ENCODE measurements around the gene SPEG.

DNA sequence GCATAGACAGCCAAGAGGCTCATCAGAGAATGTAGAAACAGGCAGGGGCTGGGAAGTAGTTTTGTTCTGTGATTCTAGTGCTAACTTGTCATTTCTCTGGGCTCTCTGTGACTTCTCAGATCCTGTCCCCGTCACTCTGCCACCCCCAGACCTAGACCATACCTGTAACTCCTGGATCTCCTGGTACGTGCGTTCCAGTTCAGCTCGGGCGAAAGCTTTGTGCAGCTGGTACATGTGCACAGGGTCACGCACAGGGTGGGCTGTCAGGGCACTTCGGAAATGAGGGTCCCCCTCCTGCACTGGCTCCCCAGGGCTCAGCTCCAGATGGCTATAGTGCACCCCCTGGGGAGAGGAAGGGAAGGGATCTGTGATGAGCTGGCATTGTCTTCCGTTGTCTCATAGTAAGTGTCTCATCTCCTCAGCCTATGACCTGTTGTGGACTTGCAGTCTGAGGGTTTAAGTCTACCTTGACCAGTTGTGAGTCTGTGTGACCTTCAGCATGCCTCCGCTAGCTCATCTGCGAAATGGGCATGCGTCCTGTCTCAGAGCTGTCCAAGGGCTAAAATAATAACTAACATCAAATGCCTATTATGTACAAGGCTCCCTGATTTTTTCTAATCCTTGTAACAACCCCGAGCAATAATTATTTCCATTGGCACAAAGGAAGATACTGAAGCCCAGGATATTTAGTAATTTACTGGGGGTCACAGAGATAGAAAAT lies 106.3 kb downstream of the SPEG start:
- TF ChIP-seq, protein P1, sequence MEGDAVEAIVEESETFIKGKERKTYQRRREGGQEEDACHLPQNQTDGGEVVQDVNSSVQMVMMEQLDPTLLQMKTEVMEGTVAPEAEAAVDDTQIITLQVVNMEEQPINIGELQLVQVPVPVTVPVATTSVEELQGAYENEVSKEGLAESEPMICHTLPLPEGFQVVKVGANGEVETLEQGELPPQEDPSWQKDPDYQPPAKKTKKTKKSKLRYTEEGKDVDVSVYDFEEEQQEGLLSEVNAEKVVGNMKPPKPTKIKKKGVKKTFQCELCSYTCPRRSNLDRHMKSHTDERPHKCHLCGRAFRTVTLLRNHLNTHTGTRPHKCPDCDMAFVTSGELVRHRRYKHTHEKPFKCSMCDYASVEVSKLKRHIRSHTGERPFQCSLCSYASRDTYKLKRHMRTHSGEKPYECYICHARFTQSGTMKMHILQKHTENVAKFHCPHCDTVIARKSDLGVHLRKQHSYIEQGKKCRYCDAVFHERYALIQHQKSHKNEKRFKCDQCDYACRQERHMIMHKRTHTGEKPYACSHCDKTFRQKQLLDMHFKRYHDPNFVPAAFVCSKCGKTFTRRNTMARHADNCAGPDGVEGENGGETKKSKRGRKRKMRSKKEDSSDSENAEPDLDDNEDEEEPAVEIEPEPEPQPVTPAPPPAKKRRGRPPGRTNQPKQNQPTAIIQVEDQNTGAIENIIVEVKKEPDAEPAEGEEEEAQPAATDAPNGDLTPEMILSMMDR (IDR thresholded peaks at IDR 0.05 in 8 of 11, conservative IDR thresholded peaks at IDR 0.05 in 3 of 11) = no peak
- TF ChIP-seq POLR2A (IDR thresholded peaks at IDR 0.05) = no peak
- TF ChIP-seq POLR2AphosphoS5 (IDR thresholded peaks at IDR 0.05) = no peak
